NK-92 treated with Interleukin-12 subunit alpha and Interleukin-12 subunit beta, amount 100 ng/mL, for 24 hours (cell line): Measurements from ENCODE around the gene CDCP2.

Experiments
- DNase-seq: peaks from one replicate; lab custom pipeline; 2025; lab: John Stamatoyannopoulos, UW

Gene CDCP2

DNA sequence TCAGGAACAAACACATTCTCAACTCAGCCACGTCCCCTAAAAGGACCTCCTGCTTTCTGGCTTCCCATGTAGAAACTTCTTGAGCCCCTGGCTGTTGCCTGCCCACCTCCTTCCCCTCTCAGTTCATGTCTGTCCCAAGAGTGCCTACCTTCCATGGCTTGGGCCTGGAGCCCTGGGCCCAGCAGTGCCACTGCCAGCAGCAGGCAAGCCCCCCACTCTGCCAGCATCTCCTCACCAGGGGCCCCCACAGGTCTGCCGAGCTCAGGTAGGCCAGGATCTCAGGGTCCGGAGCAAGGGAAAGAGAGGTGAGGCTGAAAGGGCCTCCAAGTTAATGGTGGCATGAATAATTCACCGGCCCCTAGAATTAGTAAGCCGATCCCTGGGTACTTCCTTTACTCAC, at the start of gene CDCP2:
CDCP2 (minus strand) TSS at position 305 of the 400 bp plus-strand sequence; CDS start at position 227, 78 bp downstream.
- no peak for DNase-seq

DNA sequence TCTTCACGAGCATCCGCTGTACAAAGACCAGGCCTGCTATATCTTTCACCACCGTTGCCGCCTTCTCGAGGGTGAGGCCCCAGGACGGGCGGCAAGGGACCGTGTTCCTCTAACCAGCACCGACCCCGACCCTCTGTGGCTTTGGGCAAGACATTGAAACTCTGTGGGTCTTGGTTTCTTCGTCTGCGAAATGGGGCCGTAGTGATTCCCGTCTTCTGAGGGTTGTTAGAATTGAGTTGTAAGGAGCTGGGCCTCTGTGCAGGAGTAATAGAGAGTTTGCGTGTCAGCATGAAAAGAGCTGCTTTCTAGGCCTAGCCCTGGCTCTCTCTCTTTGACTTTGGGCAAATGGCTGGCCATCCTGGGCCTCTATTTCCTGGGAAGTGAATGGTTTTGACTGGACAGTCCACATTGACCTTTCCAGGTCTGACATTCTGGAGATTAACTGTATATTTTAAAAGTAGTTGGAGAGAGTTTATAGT, 47.8 kb upstream of the CDCP2 start:
- no peak for DNase-seq

DNA sequence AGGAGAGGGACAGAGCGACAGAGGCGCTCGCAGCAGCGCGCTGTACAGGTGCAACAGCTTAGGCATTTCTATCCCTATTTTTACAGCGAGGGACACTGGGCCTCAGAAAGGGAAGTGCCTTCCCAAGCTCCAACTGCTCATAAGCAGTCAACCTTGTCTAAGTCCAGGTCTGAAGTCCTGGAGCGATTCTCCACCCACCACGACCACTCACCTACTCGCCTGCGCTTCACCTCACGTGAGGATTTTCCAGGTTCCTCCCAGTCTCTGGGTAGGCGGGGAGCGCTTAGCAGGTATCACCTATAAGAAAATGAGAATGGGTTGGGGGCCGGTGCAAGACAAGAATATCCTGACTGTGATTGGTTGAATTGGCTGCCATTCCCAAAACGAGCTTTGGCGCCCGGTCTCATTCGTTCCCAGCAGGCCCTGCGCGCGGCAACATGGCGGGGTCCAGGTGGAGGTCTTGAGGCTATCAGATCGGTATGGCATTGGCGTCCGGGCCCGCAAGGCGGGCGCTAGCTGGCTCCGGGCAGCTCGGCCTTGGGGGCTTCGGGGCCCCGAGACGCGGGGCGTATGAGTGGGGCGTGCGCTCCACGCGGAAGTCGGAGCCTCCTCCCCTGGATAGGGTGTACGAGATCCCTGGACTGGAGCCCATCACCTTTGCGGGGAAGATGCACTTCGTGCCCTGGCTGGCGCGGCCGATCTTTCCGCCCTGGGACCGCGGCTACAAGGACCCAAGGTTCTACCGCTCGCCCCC, 47.1 kb upstream of the CDCP2 start, which contains the start of the genes CYB5RL and MRPL37:
CYB5RL (minus strand) TSS at position 266 of the 754 bp plus-strand sequence. CDS start 4,414 bp downstream, outside the sequence.
MRPL37 (plus strand) TSS at position 403 of the 754 bp plus-strand sequence; CDS start at position 480, 77 bp downstream.
- DNase-seq = peak; percentile 81

DNA sequence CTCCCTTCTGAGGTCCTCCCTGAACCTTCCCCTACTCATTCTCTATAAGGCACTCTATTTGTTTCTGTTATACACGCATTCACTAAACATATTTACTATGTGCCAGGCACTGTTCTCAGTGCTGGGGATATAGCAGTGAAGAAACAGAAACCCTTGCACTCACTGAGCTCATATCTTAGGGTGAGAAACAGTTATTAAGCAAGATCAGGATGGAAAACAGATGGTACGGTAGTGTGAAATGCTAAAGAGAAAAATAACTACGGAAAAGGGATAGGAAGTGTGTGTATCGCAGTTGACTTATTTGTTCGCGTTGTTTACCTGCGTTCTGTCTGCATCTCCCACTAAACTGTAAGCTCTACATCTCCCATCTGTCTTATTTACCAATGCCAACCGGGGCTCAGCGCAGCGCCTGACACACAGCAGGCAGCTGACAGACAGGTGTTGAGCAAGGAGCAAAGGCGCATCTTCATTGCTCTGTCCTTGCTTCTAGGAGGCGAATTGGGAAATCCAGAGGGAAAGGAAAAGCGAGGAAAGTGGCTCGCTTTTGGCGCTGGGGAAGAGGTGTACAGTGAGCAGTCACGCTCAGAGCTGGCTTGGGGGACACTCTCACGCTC, 46.5 kb upstream of the CDCP2 start:
- DNase-seq = no peak

- DNase-seq = no peak
Measured at GRCh38 chr1:54193453-54193852, 40.7 kb upstream of the CDCP2 start.

- DNase-seq = no peak
Measured at GRCh38 chr1:54191525-54191924, 38.7 kb upstream of the CDCP2 start.

DNA sequence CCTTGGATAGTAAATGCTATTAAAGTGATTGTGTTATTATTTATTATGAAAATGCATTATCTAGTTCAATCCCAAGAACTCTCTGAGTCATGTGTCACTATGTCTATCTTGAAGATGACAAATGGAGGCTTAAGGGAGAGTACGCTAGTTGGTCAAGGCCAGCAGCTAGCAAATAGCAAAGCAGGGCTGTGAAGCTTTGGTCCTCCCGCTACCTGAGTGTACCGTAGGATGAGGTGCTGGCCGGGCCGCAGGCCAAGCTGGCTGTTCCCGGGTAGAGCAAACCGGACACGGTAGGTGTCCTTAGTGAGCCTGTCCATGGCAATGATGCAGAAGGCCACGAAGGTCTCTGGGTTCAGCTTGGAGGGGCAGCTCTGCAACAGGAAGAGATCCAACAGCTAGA, 37.7 kb upstream of the CDCP2 start:
- DNase-seq = no peak

DNA sequence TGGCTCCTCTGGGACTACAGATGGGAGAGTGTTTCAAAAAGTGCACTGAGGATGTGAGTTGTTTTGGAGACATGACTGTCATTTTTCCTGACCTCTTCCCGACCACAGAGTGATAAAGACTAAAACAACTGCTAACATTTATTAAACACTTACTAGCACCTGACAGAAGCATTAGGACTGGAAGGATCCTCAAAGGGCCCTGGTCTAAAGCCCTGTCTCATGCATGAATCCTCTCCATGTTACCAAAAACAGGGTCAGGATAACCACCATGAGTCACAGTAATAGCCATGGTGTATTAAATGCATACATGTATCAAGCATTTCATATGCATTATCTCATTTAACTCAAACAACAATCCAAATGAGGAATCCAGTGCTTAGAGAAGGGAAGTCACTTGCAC, 35.5 kb upstream of the CDCP2 start:
- no peak for DNase-seq

DNA sequence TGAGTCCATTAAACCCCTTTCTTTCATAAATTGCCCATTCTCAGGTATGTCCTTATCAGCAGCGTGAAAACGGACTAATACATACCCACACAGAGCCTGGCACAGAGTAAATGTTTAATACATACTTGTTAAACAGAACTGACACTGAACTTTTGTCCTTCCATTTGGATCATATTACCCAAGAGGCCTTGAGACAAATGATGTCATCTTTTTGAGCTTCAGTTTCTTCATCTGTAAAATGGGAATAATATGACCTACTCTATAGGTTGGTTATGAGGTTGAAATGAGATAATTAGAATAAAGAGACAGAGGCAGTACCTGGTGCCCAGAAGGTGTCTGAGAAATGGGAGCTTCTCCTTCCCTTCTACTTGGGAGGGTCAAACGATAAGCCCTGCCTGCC, 33.3 kb upstream of the CDCP2 start:
- no peak for DNase-seq

GRCh38 chr1:54180701-54181360, 28.0 kb upstream of the CDCP2 start:
- no peak for DNase-seq

- no peak for DNase-seq
Measured at GRCh38 chr1:54178296-54179070, 25.7 kb upstream of the CDCP2 start.

GRCh38 chr1:54177726-54178125, 24.9 kb upstream of the CDCP2 start:
- DNase-seq = no peak

- DNase-seq = no peak
Measured at GRCh38 chr1:54176621-54177327, 24.0 kb upstream of the CDCP2 start.

GRCh38 chr1:54174106-54174505, 21.3 kb upstream of the CDCP2 start:
- no peak for DNase-seq

DNA sequence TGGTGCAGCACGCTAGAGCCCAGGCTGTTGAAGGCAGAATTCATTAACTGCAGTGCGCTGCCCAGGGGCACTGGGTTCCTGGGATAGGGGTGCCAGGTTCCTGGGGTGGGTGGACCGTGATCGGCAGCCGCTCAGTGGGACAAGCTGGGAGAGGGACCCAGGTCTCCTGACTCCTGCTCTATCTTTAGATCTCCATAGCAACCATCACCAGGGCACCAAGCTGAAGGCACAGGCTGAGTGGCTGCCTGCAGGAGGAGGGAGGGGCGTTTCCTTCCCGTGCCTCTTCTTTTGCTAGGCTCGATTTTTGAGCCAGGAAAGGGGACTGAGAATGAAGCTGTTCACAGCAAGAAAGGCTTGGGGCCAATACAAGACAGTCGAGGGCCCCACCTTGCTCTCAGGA, 20.9 kb upstream of the CDCP2 start:
- DNase-seq = no peak

- DNase-seq = no peak
Measured at GRCh38 chr1:54172614-54173599, 20.1 kb upstream of the CDCP2 start.

DNA sequence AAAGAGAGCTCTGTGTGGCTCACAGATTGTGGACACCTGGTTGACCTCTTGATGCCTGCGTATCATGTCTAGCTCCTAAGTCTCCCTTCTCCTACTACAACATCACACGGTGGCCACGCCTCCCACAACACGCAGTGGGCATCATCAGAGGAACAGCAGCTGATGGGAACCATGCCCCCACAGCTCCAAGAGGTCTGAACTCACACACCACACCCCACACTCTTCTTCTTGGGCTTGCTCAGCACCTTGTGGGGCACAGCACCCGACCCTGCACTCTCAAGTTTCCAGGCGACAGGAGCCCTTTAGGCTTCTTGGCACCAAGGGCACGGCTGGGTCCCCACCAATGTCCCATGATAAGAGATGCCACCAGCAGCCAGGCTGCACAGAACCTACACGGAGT, 18.8 kb upstream of the CDCP2 start:
- DNase-seq = no peak

GRCh38 chr1:54171016-54171415, 18.2 kb upstream of the CDCP2 start:
- DNase-seq = no peak

DNA sequence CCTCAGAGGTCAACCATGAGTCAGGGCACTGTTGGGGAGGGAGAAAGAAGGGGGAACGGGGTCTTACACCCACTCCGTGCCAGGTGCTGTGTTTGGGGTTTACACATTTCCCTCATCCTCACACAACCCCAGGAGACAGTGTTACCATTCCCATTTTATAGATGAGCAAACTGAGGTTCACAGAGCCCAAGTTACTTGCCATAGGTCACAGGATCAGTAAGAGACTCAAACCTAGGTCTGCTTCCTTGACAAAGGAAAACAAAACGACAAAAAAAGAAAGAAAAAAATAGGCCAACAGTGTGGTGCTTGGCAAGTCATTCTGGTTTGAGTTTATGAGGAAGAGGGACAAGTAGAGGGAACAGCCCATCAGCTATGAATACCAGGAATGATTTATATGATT, 16.3 kb upstream of the CDCP2 start:
- DNase-seq = no peak
